Urothelium cell line (cell line): ENCODE results near the gene ALDOA.
A peak's percentile ranks its signal among the peaks of the same experiment; 100 is the strongest.

ENCODE experiments used
- DNase-seq: peaks from one replicate; pipeline ENCODE4 v3.0.0; 2011; ENCODE audit warnings: low spot score, mixed read lengths
- FAIRE-seq: peaks from 2 replicates; lab custom pipeline; 2011; peaks lifted over from hg19 to GRCh38; lab: Jason Lieb, UNC

Gene ALDOA

DNA sequence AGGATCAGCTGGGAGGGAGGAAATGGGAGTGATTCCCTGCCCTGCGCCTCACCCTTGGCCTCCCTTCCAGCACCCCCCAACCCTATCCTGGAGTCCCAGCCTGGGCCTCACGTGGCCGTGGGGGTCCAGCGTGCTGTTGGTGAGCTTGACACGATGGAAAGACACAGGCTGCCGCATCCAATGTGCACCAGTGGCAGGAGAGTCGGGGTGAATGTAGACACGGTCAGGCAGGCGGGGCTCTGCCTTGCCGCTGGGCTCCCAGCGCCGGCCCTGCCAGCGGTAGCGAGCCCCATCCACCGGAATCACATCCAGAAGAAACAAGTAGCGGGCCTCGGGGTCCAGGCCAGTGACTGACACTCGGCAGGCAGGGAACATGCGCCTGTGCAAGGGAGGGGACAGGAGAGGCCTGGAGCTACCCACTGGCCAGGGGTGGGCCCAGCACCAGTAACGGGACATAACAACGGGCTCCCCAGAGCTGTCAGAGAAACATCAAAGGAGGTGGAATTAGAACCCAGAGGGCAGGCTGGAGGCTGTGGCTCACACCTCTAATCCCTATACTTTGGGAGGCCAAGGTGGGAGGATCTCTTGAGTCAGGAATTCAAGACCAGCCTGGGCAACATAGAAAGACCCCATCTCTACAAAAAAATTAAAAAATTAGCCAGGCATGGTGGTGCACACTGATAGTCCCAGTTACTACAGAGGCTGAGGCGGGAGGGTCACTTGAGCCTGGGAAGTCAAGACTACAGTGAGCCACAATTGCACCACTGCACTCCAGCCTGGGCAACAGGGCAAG is 23.5 kb downstream of the ALDOA start:
- DNase-seq (no peak), FAIRE-seq (no peak)

DNA sequence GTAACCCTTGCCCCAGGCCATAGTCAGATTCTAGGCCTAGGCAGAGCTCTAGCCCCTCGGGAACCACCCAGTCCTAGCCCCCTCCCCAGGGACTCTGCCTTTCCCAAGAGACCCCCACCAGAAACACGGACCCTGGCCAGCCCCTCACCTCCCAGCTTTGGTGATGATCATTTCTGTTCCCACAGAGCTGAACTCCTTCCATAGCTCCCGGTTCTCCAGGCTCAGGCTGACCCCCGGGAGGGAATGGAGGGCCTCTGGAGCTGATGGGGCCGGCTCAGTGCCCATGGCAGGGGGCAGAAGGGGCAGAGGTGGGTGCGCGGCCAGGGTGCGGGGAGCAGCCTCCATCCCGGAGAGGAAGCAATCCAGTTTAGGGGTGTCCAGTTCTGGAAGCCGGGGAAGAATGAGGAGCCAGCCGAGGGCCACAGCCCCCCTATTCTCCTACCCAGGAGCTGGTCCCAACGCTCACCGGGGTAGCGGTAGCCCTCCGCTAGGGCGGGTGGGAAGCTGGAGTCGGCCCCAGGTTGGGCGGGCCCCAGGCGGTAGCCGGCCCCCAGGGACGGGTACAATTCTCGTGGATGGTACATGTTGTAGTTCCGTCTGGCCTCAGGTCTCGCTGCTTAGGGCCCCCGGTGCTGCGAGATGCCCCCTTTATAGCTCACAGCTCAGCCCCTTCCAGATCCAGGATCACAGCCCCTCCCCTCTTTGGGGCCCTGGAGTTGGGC is 25.2 kb downstream of the ALDOA start:
- DNase-seq (no peak), FAIRE-seq (no peak)

DNA sequence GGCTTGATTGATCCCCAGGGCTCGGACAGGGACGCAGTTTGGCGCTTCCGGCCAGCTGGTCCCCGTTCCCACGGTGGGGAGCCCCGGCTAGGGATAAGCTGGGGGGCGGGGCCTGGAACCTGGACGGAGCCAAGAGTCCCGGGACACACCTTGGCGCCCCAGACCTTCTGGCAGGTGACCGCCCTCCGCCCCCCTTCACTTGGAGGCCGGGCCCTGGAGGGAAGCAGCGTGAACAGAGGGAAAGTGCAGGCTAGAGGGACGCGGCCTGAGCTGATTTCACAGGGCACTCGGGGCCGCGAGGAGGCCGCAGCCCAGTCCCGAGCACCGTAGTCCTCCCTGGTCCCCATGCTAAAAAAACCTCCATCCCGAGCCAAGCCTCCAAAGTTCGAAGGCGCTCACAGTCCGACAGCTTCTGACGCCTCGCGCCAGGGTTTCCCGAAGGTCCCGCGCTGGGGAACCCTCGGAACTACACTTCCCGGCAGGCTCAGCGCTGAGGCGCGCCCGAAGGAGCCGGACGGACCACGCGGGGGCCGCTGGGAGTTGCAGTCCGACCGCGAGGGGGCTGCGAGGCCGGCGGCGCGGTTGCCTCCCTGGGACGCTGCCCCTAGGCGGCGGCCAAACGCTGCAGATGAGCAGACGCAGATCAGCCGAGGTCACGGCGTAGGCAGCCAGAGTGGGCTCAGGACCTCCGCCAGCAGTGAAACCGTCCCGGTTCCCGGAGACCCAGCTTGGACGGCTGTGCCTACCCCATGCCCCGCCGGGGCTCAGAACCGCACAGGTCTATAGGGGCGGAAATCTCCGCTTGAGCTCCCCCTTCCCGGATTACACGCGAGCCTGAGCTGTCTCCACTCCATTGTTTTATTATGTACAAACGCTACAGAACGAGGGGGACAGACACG is 26.2 kb downstream of the ALDOA start, which contains the start of gene TBX6:
Gene TBX6 (minus strand): TSS at position 451 of the 899 bp plus-strand sequence. CDS start 731 bp downstream, outside the sequence.
- FAIRE-seq (no peak), DNase-seq (peak; percentile 88)

DNA sequence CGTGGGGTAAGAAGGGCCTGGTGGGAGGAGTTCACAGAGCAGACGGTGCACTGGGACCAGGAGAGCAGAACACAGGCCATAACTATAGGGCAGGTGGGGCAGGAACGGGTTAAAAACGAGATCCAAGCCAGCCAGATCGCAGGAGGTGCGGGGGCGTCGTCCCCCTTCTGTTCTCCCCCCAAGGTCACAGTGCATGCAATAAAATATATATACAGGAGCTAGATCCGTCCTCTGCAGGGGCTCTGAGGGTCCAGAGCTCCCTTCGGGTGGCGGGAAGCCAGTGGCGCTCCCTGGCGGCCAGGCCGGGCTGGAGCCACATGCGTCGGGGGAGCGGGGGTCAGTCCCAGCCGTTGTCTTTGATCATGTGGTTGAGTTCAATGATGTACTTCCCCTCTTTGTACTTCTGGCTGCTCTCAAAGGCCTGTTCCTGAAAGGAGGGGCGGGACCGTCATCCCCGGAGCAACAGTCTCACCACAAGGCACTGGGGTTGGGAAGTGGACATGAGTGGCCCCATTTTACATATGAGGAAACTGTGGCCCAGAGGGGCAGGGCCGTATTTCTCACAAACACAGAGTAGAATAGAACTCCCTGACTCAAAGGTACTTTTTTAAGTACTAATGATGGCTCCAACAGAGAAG is 26.9 kb downstream of the ALDOA start:
- DNase-seq: peak; percentile 81
- FAIRE-seq: no peak

DNA sequence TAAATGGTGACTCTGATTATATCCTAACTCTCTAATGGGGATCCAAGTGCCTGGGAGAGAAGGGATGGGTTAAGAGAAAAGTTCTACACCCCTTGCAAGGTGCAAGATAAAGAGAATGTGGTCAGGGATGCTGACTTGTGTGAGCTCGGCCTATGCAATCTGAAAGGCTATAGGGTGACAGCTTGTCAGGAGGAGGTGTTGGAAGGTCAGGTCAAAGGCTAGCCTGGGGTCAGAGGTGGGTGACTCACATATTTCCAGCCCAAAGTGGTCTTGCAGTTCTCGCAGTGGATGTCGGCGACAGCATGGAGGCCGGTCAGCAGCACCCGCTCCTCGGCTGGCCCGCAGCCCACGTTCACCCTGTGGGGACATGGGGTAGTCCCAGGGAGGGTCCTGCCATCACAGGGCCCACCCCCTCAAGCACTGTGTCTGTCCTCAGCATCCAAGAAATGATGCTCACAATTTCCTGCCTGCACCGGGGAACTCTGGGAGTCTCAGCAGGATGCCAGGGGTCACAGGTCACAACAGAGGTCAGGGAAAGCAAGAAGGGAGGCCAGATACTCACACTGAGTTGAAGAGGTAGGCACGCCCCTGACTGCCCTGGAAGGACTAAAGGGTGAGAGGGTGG is 29.1 kb downstream of the ALDOA start:
- FAIRE-seq: no peak
- no peak for DNase-seq

GRCh38 chr16:30095166-30096078 is 29.9 kb downstream of the ALDOA start:
- FAIRE-seq (no peak), DNase-seq (no peak)

DNA sequence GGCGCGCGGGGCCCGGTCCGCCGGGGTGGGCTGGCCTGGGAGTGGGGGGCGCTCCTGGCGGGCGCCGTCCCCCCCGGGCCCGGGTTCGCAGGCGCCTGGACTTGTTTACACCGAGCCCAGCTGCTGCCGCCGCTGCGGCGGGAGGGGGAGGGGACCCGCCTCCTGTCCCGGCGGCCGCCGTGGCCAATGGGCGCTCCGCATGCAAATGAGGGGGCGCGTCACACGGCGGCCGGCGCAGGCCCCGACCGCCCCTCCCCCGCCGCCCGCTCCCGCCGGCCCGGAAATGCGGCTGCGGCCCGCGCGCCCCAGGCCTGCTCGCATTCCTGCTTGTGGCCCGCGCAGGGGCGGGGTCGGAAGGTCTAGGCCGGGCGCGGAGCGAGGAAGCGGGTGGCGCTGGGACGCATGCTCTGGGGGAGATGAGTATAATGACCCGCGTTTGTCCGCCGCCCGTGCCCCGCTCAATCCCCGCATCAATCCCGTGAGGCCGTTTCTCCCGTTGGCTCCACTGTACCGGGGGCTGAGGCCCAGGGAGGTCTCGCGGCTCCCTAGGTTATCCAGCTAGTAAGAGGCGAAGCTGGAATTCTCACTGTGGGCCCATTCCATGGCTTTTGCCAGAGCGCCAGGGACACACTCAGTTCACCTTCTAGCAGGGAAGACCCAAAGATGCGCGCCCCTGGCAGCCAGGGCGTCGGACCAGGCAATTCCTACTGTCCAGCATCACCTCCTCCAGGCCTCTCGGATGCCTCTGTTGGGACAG is 30.7 kb downstream of the ALDOA start, which contains the start of gene YPEL3:
Gene YPEL3 (minus strand): TSS at position 109 of the 757 bp plus-strand sequence. CDS start 731 bp downstream, outside the sequence.
- FAIRE-seq (no peak), DNase-seq (peak; percentile 93)

DNA sequence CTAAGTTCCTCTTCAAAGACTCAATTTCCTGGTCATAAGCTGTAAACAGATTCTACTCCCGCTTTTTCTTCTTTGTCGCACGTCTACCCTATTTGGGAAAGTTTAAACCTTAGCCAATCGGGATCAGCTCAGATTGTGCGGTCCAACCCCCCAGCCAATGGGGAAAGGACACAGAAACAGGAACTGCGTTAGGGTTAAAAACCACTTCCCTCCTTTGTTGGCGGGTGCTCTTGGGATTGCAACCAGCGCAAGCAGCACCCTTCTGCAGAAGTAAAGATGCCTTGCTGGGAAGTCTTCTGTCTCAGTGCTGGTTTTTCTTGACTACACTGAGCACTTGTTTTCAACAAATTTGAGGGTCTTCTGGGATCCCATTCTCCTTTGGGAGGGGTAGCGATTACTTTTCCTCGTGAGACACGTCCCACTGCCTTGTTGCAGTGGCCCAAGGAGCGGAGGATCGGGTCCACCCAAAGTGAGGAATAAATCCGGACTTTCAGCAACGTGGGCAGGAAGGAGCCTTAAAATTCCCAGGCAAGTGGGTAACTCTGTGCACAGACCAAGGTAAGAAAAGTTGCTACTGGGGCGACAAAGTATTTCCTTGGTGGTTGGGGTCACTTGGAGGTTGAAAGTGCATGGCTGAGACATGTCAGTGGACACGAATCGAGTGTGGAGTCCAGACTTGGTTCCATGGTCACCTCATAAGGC is 31.5 kb downstream of the ALDOA start:
- DNase-seq: no peak

DNA sequence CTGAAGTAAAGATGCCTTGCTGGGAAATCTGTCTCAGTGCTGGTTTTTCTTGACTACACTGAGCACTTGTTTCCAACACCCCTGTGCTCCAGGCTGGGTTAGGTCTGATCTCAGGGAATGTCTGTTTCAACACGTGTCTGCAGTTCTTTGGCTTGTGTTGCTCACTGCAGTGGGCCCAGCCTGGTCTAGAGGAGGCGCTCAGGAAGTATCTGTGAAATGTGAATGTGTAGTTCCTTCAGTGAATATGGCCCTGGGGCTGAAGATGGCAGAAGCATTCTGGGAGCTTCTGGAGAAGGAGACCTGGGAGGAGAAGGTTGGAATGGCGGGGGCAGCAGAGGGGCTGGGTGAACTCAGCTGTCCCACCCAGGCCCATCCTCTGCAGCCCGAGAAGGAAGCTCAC is 38.5 kb downstream of the ALDOA start:
- FAIRE-seq: no peak
- DNase-seq: no peak

More for the DNA sequence above, 31.5 kb downstream of the ALDOA start:
- no peak for FAIRE-seq

- FAIRE-seq: no peak
- no peak for DNase-seq
Measured at GRCh38 chr16:30104492-30104891, 38.9 kb downstream of the ALDOA start.

DNA sequence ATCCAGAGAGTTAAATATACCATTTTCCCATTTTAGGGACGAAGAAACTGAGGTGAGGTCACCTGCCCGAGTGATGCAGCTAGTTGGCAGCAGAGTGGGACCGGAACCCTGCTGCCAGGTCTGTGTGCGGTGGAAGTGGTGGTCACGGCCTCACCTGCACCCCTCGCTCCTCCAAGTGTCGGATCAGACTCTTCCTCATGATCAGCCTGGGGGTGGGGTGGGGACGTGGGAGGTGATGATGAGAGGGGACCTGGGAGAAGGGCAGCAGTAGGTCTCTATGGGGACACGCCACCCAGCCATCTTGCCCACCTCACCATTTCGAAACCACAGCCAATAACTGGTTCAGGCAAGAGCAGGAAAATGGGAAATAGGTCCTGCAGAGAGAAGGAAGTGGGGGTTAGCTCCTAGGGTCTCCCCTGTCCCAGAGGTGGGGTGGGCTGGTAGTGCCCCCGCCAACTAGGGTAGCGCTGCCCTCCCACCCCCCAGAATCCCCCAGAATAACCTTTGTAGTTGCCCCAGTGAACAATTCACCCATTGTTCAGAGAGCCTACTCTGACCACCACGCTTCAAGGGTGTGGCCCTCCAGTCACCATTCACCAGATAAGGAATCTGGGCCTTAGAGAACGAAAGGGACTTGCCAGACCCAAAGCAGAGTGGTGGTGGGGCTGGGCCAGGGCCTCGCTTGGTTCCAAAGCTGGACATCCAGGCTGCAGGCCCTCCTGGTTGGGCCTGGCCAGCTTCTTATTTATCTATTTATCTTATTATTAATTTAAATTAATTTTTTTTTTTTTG is 42.7 kb downstream of the ALDOA start:
- FAIRE-seq: no peak
- DNase-seq: no peak

GRCh38 chr16:30110661-30111060 is 45.1 kb downstream of the ALDOA start:
- DNase-seq (no peak), FAIRE-seq (no peak)

- DNase-seq (peak; percentile 67), FAIRE-seq (no peak)
Measured at GRCh38 chr16:30112197-30113030, 46.9 kb downstream of the ALDOA start.

- DNase-seq (no peak), FAIRE-seq (no peak)
Measured at GRCh38 chr16:30113031-30113710, 47.6 kb downstream of the ALDOA start, which contains the start of gene GDPD3. TSS of gene GDPD3 (minus strand) at chr16:30113537. CDS start at chr16:30113478, 59 bp downstream.

DNA sequence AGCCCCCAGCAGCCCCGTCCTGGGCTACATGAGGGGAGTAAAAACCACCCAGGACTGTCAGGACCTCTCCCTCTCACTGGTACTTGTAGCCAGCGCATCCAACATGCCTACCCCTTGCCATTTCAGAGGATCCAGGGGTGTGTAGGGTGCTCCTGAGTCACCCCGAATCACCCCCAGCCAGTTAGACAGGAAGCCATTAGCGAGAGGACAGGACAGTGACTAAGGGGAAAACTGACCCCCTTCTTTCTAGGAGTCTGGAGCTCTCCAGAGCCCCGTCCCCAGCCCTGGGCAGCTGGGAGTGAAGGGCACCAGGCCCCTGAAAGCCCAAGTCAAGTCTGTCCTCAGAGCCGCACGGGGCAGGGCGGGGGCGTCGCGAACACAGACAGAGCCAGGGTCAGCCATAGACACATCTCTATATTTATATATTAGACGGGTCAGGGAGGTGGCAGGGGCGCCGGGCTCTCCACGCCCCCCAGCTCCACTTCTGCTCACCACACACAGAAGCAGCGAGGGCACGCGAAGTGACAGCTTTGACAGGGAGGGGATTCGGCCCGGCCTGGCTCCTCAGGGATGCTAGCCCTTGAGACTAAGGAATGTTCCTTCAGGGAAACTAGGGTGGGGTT is 48.3 kb downstream of the ALDOA start:
- no peak for FAIRE-seq
- no peak for DNase-seq
